Raji (cell line): Measurements from ENCODE around the gene HMCN2.

Experiments used
- POLR2A ChIP-seq: IDR thresholded peaks from 2 replicates; pipeline ENCODE4 v1.6.1; 2011; ENCODE audit warnings: low read depth, low read length, control low read depth; ENCODE audit not compliant: insufficient read depth

The HMCN2 gene

GRCh38 chr9:130418776-130419175 lies 153.2 kb downstream of the HMCN2 start:
- no peak for TF ChIP-seq POLR2A

- TF ChIP-seq POLR2A: no peak
Observed at GRCh38 chr9:130419521-130420035, 154.0 kb downstream of the HMCN2 start.

GRCh38 chr9:130421154-130421801 lies 155.7 kb downstream of the HMCN2 start:
- TF ChIP-seq POLR2A: no peak

GRCh38 chr9:130421802-130422276 lies 156.3 kb downstream of the HMCN2 start:
- TF ChIP-seq POLR2A: no peak

GRCh38 chr9:130422546-130422945 lies 157.0 kb downstream of the HMCN2 start:
- no peak for TF ChIP-seq POLR2A

- no peak for TF ChIP-seq POLR2A
Observed at GRCh38 chr9:130423272-130423671, 157.7 kb downstream of the HMCN2 start.

- TF ChIP-seq POLR2A: no peak
Observed at GRCh38 chr9:130424595-130425454, 159.3 kb downstream of the HMCN2 start.

- TF ChIP-seq POLR2A: no peak
Observed at GRCh38 chr9:130425741-130426466, 160.3 kb downstream of the HMCN2 start.

GRCh38 chr9:130426467-130426773 lies 160.9 kb downstream of the HMCN2 start:
- TF ChIP-seq POLR2A: no peak

GRCh38 chr9:130426883-130427282 lies 161.3 kb downstream of the HMCN2 start:
- no peak for TF ChIP-seq POLR2A

- no peak for TF ChIP-seq POLR2A
Observed at GRCh38 chr9:130427326-130427725, 161.8 kb downstream of the HMCN2 start.

- TF ChIP-seq POLR2A: no peak
Observed at GRCh38 chr9:130428086-130428665, 162.6 kb downstream of the HMCN2 start.

- TF ChIP-seq POLR2A: no peak
Observed at GRCh38 chr9:130429381-130429780, 163.8 kb downstream of the HMCN2 start.

GRCh38 chr9:130429831-130430230 lies 164.3 kb downstream of the HMCN2 start:
- no peak for TF ChIP-seq POLR2A

- TF ChIP-seq POLR2A: no peak
Observed at GRCh38 chr9:130430232-130430631, 164.7 kb downstream of the HMCN2 start.
